HL-60 (cell line): ENCODE measurements around the gene POMT2.
A peak's percentile ranks its signal among the peaks of the same experiment; 100 is the strongest.
"Not testable (repeated sequence)": the region's sequence is repeated elsewhere in the genome, so short reads cannot be mapped to it uniquely, and the experiment has no call there.

ENCODE experiments used
- DNase-seq, 2 experiments: peaks; one replicate each; pipeline ENCODE4 v3.0.0-alpha.2; 2010 to 2020; ENCODE audit warnings: low read depth in 1 of 2, low spot score in 1 of 2
- H3K27ac ChIP-seq: fragments of 250-450 bp; sonication (Bioruptor Pico); replicated peaks from 2 replicates; pipeline ENCODE4 v1.5.1; 2020; ENCODE audit warnings: mild to moderate bottlenecking, moderate library complexity
- H3K27me3 ChIP-seq: fragments of 250-450 bp; sonication (Bioruptor Pico); 2 replicates; pipeline ENCODE4 v1.5.1; 2021; ENCODE audit warnings: mild to moderate bottlenecking, moderate library complexity; ENCODE audit not compliant: insufficient read depth, poor library complexity, severe bottlenecking
- H3K4me3 ChIP-seq: replicated peaks from 2 replicates; pipeline ENCODE4 v1.5.1; 2011; ENCODE audit warnings: mild to moderate bottlenecking, control low read depth, low read length; ENCODE audit not compliant: insufficient read depth
- CTCF ChIP-seq: IDR thresholded peaks from one replicate; pipeline ENCODE4 v1.5.1; 2011; ENCODE audit warnings: low read length, control low read depth, inconsistent platforms; ENCODE audit not compliant: insufficient read depth
- GABPA ChIP-seq: IDR thresholded peaks from 2 replicates; pipeline ENCODE4 v1.6.1; 2012; ENCODE audit warnings: low read depth
- POLR2AphosphoS5 ChIP-seq: IDR thresholded peaks from 2 replicates; pipeline ENCODE4 v1.6.1; 2012; ENCODE audit warnings: low read depth
- REST ChIP-seq: IDR thresholded peaks from 2 replicates; pipeline ENCODE4 v1.6.1; 2012; ENCODE audit warnings: low read depth; ENCODE audit not compliant: insufficient replicate concordance
- SPI1 ChIP-seq: IDR thresholded peaks from 2 replicates; pipeline ENCODE4 v1.6.1; 2012; ENCODE audit warnings: low read depth, mild to moderate bottlenecking, borderline replicate concordance

Gene POMT2

GRCh38 chr14:77322250-77322902 lies 1.7 kb upstream of the POMT2 start:
- Histone ChIP-seq H3K27ac (peak overlapping the region; percentile 98), H3K4me3 (no peak overlapping the region; the same call in 1 of the 2 replicates)
- DNase-seq = no peak

GRCh38 chr14:77319422-77319821 lies 1.3 kb downstream of the POMT2 start:
- DNase-seq = no peak
- Histone ChIP-seq H3K27me3 (no peaks in the 10 kb centered on the region), H3K4me3 (no peak overlapping the region), H3K27ac (no peak overlapping the region)
- TF ChIP-seq SPI1 (no peak), POLR2AphosphoS5 (no peak), CTCF (no peak), GABPA (no peak), REST (no peak)

More at GRCh38 chr14:77322250-77322902, 1.7 kb upstream of the POMT2 start:
- H3K27me3 ChIP-seq = no peaks in the 10 kb centered on the region
- TF ChIP-seq POLR2AphosphoS5 (no peak), CTCF (no peak)

- not testable (repeated sequence) for H3K4me3 ChIP-seq, H3K27ac ChIP-seq, DNase-seq, H3K27me3 ChIP-seq
Observed at GRCh38 chr14:77318756-77319155, 1.9 kb downstream of the POMT2 start.

GRCh38 chr14:77318006-77318553 lies 2.6 kb downstream of the POMT2 start:
- TF ChIP-seq POLR2AphosphoS5 (no peak), CTCF (no peak)
- Histone ChIP-seq H3K4me3 (no peak overlapping the region), H3K27ac (no peak overlapping the region), H3K27me3 (no peaks in the 10 kb centered on the region)
- no peak for DNase-seq

GRCh38 chr14:77316872-77317301 lies 3.8 kb downstream of the POMT2 start:
- H3K4me3 ChIP-seq = no peak overlapping the region
- no peaks in the 10 kb centered on the region for H3K27me3 ChIP-seq
- no peak overlapping the region for H3K27ac ChIP-seq
- no peak for TF ChIP-seq POLR2AphosphoS5
- DNase-seq = no peak
